ENCODE results near the gene PDCD4.

DNA sequence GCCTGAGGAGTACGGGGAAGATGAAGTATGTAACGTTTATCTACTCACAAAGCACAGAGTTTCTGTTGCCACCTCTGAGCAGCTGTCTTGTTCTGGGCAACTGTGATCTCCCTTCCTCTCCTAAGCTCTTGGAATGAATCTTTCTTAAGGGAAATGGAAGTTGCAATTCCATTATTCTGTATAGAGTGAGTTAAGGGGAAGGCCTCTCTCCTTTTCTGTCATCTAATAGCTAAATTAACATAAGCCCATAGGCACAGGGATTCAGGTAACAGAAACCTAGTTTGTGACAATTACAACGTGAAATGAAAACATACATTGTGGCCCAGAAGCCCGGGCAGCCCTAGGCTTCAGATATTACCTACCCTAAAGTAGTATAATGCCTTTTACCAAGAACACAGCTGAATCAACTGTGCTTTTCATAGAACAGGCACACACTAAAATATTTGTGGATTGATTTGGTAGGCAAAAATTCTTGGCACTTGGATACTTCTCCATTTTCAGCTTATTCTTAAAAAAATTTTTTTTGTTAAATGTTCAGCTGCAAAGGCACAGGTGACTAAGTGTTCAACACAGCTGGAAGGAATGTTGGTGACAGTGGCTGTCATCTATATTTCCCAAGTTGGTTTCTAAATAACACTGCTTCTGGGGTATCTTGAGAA is 3.8 kb upstream of the PDCD4 start:
- TF ChIP-seq, protein P1, sequence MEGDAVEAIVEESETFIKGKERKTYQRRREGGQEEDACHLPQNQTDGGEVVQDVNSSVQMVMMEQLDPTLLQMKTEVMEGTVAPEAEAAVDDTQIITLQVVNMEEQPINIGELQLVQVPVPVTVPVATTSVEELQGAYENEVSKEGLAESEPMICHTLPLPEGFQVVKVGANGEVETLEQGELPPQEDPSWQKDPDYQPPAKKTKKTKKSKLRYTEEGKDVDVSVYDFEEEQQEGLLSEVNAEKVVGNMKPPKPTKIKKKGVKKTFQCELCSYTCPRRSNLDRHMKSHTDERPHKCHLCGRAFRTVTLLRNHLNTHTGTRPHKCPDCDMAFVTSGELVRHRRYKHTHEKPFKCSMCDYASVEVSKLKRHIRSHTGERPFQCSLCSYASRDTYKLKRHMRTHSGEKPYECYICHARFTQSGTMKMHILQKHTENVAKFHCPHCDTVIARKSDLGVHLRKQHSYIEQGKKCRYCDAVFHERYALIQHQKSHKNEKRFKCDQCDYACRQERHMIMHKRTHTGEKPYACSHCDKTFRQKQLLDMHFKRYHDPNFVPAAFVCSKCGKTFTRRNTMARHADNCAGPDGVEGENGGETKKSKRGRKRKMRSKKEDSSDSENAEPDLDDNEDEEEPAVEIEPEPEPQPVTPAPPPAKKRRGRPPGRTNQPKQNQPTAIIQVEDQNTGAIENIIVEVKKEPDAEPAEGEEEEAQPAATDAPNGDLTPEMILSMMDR (conservative IDR thresholded peaks at IDR 0.05; ENCODE audit: low read length), result no peak; the same call in 1 of the 2 replicates
- TF ChIP-seq EZH2phosphoT487 (IDR thresholded peaks at IDR 0.05; ENCODE audit: borderline replicate concordance, low read depth, low read length), result no peak
